Measurements from ENCODE around the gene PCDHGB2.
"Not testable (repeated sequence)": the region's sequence is repeated elsewhere in the genome, so short reads cannot be mapped to it uniquely, and the experiment has no call there.

The PCDHGB2 gene

GRCh38 chr5:141382469-141383294 is 22.9 kb downstream of the PCDHGB2 start, which contains the start of gene PCDHGA7:
PCDHGA7 (plus strand) TSS chr5:141382742; CDS start chr5:141382900, 158 bp downstream.
- H4K20me1 ChIP-seq (ENCODE audit: insufficient read depth, low read length, poor library complexity, severe bottlenecking): no peaks in the 10 kb centered on the region
- H2AFZ ChIP-seq (ENCODE audit: low read length): no peak within 1 kb of the TSS
- no peaks in the 10 kb centered on the region for H3K4me1 ChIP-seq (ENCODE audit: insufficient read depth, low read length, poor library complexity, severe bottlenecking)
- H3K79me2 ChIP-seq (ENCODE audit: insufficient read depth, low read length): no peaks in the 10 kb centered on the region
- H3K4me2 ChIP-seq (ENCODE audit: low read depth, low read length, poor library complexity, severe bottlenecking): no peak within 1 kb of the TSS
- H3K36me3 ChIP-seq (ENCODE audit: insufficient read depth, low read length): no peaks in the 10 kb centered on the region
- no peaks in the 10 kb centered on the region for H3K27me3 ChIP-seq (ENCODE audit: insufficient read depth, low read length, poor library complexity, severe bottlenecking)
- H3K9me2 ChIP-seq (replicated peaks; ENCODE audit: low read depth, low read length): no peaks in the 10 kb centered on the region
- TF ChIP-seq, protein P1, sequence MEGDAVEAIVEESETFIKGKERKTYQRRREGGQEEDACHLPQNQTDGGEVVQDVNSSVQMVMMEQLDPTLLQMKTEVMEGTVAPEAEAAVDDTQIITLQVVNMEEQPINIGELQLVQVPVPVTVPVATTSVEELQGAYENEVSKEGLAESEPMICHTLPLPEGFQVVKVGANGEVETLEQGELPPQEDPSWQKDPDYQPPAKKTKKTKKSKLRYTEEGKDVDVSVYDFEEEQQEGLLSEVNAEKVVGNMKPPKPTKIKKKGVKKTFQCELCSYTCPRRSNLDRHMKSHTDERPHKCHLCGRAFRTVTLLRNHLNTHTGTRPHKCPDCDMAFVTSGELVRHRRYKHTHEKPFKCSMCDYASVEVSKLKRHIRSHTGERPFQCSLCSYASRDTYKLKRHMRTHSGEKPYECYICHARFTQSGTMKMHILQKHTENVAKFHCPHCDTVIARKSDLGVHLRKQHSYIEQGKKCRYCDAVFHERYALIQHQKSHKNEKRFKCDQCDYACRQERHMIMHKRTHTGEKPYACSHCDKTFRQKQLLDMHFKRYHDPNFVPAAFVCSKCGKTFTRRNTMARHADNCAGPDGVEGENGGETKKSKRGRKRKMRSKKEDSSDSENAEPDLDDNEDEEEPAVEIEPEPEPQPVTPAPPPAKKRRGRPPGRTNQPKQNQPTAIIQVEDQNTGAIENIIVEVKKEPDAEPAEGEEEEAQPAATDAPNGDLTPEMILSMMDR (conservative IDR thresholded peaks at IDR 0.05; ENCODE audit: low read length): no peak
- TF ChIP-seq EZH2phosphoT487 (IDR thresholded peaks at IDR 0.05; ENCODE audit: borderline replicate concordance): no peak
- no peaks in the 10 kb centered on the region for H3F3A ChIP-seq (ENCODE audit: low read depth)
- H3K9me3 ChIP-seq (ENCODE audit: insufficient read depth, low read depth, low read length): no peaks in the 10 kb centered on the region
- H3K9ac ChIP-seq (ENCODE audit: low read depth, low read length, poor library complexity, severe bottlenecking): no peak within 1 kb of the TSS
- H3K4me3 ChIP-seq (ENCODE audit: low read length, poor library complexity, severe bottlenecking): no peak within 1 kb of the TSS

- H3K79me2 ChIP-seq (ENCODE audit: insufficient read depth, low read length): no peaks in the 10 kb centered on the region
- no peaks in the 10 kb centered on the region for H3K9me3 ChIP-seq (ENCODE audit: insufficient read depth, low read depth, low read length)
- H3K4me1 ChIP-seq (ENCODE audit: insufficient read depth, low read length, poor library complexity, severe bottlenecking): no peaks in the 10 kb centered on the region
- H3K9me2 ChIP-seq (replicated peaks; ENCODE audit: low read depth, low read length): no peaks in the 10 kb centered on the region
- no peaks in the 10 kb centered on the region for H3K27me3 ChIP-seq (ENCODE audit: insufficient read depth, low read length, poor library complexity, severe bottlenecking)
- no peaks in the 10 kb centered on the region for H3K36me3 ChIP-seq (ENCODE audit: insufficient read depth, low read length)
- no peaks in the 10 kb centered on the region for H4K20me1 ChIP-seq (ENCODE audit: insufficient read depth, low read length, poor library complexity, severe bottlenecking)
- no peak overlapping the region for H3K4me2 ChIP-seq (ENCODE audit: low read depth, low read length, poor library complexity, severe bottlenecking)
- H3F3A ChIP-seq (ENCODE audit: low read depth): no peaks in the 10 kb centered on the region
- H2AFZ ChIP-seq (ENCODE audit: low read length): no peak overlapping the region
- H3K4me3 ChIP-seq (ENCODE audit: low read length, poor library complexity, severe bottlenecking): no peak overlapping the region
- H3K9ac ChIP-seq (ENCODE audit: low read depth, low read length, poor library complexity, severe bottlenecking): no peak overlapping the region
- TF ChIP-seq EZH2phosphoT487 (IDR thresholded peaks at IDR 0.05; ENCODE audit: borderline replicate concordance): no peak
- TF ChIP-seq, protein P1 (conservative IDR thresholded peaks at IDR 0.05; ENCODE audit: low read length): no peak
Observed at GRCh38 chr5:141383345-141383744, 23.6 kb downstream of the PCDHGB2 start.

DNA sequence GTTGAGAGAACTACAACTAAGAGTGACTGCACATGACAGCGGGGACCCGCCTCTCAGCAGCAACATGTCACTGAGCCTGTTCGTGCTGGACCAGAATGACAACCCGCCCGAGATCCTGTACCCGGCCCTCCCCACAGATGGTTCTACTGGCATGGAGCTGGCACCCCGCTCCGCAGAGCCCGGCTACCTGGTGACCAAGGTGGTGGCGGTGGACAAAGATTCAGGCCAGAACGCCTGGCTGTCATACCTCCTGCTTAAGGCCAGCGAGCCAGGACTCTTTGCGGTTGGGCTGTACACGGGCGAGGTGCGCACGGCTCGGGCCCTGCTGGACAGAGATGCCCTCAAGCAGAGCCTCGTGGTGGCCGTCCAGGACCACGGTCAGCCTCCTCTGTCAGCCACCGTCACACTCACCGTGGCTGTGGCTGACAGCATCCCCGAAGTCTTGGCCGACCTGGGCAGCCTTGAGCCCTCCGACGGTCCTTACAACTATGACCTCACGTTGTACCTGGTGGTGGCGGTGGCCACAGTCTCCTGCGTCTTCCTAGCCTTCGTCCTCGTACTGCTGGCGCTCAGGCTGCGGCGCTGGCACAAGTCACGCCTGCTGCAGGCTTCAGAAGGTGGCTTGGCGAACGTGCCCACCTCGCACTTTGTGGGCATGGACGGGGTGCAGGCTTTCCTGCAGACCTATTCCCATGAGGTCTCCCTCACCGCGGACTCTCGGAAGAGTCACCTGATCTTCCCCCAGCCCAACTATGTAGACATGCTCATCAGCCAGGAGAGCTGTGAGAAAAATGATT is 24.9 kb downstream of the PCDHGB2 start:
- Histone ChIP-seq H3K9me2 (replicated peaks; ENCODE audit: low read depth, low read length) (no peaks in the 10 kb centered on the region), H3K36me3 (ENCODE audit: insufficient read depth, low read length) (no peaks in the 10 kb centered on the region), H3K79me2 (ENCODE audit: insufficient read depth, low read length) (no peaks in the 10 kb centered on the region), H3K4me1 (ENCODE audit: insufficient read depth, low read length, poor library complexity, severe bottlenecking) (no peaks in the 10 kb centered on the region), H4K20me1 (ENCODE audit: insufficient read depth, low read length, poor library complexity, severe bottlenecking) (no peaks in the 10 kb centered on the region), H3K4me2 (ENCODE audit: low read depth, low read length, poor library complexity, severe bottlenecking) (no peak overlapping the region), H3K27me3 (ENCODE audit: insufficient read depth, low read length, poor library complexity, severe bottlenecking) (no peaks in the 10 kb centered on the region), H3K9ac (ENCODE audit: low read depth, low read length, poor library complexity, severe bottlenecking) (no peak overlapping the region), H3K9me3 (ENCODE audit: insufficient read depth, low read depth, low read length) (no peaks in the 10 kb centered on the region), H3K4me3 (ENCODE audit: low read length, poor library complexity, severe bottlenecking) (no peak overlapping the region), H3F3A (ENCODE audit: low read depth) (no peaks in the 10 kb centered on the region), H2AFZ (ENCODE audit: low read length) (no peak overlapping the region)
- TF ChIP-seq EZH2phosphoT487 (IDR thresholded peaks at IDR 0.05; ENCODE audit: borderline replicate concordance): no peak
- TF ChIP-seq, protein P1 (conservative IDR thresholded peaks at IDR 0.05; ENCODE audit: low read length): no peak

DNA sequence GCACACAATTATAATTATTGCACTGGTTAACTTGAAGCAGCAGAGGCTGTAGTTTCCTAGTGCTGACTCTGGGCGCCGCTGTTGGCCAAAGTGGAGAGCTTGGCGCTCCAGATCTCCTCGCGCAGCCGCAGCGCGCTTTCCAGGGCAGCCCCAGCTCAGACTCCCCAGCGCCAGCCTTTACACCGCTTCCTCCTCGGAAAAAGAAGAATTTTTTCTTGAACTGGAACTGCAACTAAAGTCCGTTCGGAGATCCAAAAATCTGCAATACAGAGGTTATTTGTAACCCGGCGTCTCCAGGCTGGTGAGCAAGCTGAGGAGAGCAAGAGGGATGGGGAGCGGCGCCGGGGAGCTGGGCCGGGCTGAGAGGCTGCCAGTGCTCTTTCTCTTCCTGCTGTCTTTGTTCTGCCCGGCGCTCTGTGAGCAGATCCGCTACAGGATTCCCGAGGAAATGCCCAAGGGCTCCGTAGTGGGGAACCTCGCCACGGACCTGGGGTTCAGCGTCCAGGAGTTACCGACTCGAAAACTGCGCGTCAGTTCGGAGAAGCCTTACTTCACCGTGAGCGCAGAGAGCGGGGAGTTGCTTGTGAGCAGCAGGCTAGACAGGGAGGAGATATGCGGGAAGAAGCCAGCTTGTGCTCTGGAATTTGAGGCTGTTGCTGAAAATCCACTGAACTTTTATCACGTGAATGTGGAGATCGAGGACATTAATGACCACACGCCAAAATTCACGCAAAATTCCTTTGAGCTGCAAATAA is 27.9 kb downstream of the PCDHGB2 start, which contains the start of gene PCDHGB4:
Gene PCDHGB4 (plus strand): TSS at position 142 of the 755 bp plus-strand sequence. CDS start 187 bp downstream, at position 329.
- not testable (repeated sequence) for H3K4me3 ChIP-seq (ENCODE audit: low read length, poor library complexity, severe bottlenecking); H3K9me2 ChIP-seq (replicated peaks; ENCODE audit: low read depth, low read length); H3K4me2 ChIP-seq (ENCODE audit: low read depth, low read length, poor library complexity, severe bottlenecking); H4K20me1 ChIP-seq (ENCODE audit: insufficient read depth, low read length, poor library complexity, severe bottlenecking); H3K9me3 ChIP-seq (ENCODE audit: insufficient read depth, low read depth, low read length); H3K4me1 ChIP-seq (ENCODE audit: insufficient read depth, low read length, poor library complexity, severe bottlenecking); H3F3A ChIP-seq (ENCODE audit: low read depth); H3K9ac ChIP-seq (ENCODE audit: low read depth, low read length, poor library complexity, severe bottlenecking); H3K36me3 ChIP-seq (ENCODE audit: insufficient read depth, low read length); H2AFZ ChIP-seq (ENCODE audit: low read length); H3K27me3 ChIP-seq (ENCODE audit: insufficient read depth, low read length, poor library complexity, severe bottlenecking); H3K79me2 ChIP-seq (ENCODE audit: insufficient read depth, low read length)

Data from Loucy (cell line).